K562 (cell line): ENCODE results near the gene ECPAS. TPM values are rescaled to one million over a fixed set of nuclear protein-coding genes. Genes with fewer than 3 reads are reported as not detected.

Experiments used
- ATAC-seq: fragments of 200-7000 bp; cut with Tn5 transposase; 3 replicates; pipeline ENCODE4 v1.9.1; 2020; ENCODE audit warnings: moderate library complexity
- BruUV-seq: library from RNA; stranded (reverse); fragments of 400-500 nt; replicated peaks from 2 replicates; lab custom pipeline; 2021; lab: Mats Ljungman, UMichigan
- CTCF ChIA-PET: fragments of 300-600 bp; formaldehyde crosslinking; extraction: SDS; loops from one replicate; lab custom pipeline; 2021; ENCODE audit warnings: low intra/inter-chr PET ratio; lab: Yijun Ruan, JAX
- POLR2A ChIA-PET: fragments of 300-600, 350-650 bp; sonication (Branson Sonifier 250); formaldehyde crosslinking; extraction: SDS; loops from one replicate; lab custom pipeline; 2021; ENCODE audit warnings: antibody characterized with exemption, inconsistent platforms; lab: Yijun Ruan, JAX
- DNase-seq, 4 experiments: peaks; one replicate each; pipeline versions ENCODE4 v3.0.0 to v3.0.0-alpha.2; 2011 to 2018; ENCODE audit warnings: low spot score in 3 of 4, mixed read lengths in 3 of 4; ENCODE audit errors: extremely low read depth in 1 of 4
- FAIRE-seq: peaks from 2 replicates; lab custom pipeline; 2011; peaks lifted over from hg19 to GRCh38; lab: Jason Lieb, UNC
- H2AFZ ChIP-seq: 2 replicates; pipeline ENCODE4 v1.6.0; 2011; ENCODE audit warnings: low read depth, low read length, control low read depth, inconsistent platforms
- H3K27ac ChIP-seq: fragments of 200-600 bp; 3 replicates; pipeline ENCODE4 v1.8.0; 2011; ENCODE audit warnings: low read depth, mild to moderate bottlenecking, control low read depth, inconsistent platforms, low read length, moderate library complexity, mixed read lengths; ENCODE audit errors: extremely low read depth
- H3K27me3 ChIP-seq, 2 experiments: fragments of 300-600 bp in 1 of 2; 2 replicates in 1 of 2; 3 replicates in 1 of 2; pipeline versions ENCODE4 v1.6.0 to v1.8.0; 2011; ENCODE audit warnings: inconsistent platforms in 2 of 2, low read length in 2 of 2, mild to moderate bottlenecking in 1 of 2, mixed read lengths in 1 of 2, moderate library complexity in 1 of 2; ENCODE audit not compliant: control insufficient read depth in 2 of 2, insufficient read depth in 2 of 2
- H3K36me3 ChIP-seq: fragments of 300-600 bp; 3 replicates; pipeline ENCODE4 v1.8.0; 2011; ENCODE audit warnings: mild to moderate bottlenecking, low read length, inconsistent platforms; ENCODE audit not compliant: control insufficient read depth, insufficient read depth
- H3K4me1 ChIP-seq, 2 experiments: fragments of 200-600 bp in 1 of 2; replicated peaks in 1 of 2; 2 replicates in 1 of 2; 3 replicates in 1 of 2; pipeline versions ENCODE4 v1.5.1 to v1.8.0; 2011; ENCODE audit warnings: inconsistent platforms in 2 of 2, low read length in 2 of 2, mild to moderate bottlenecking in 1 of 2, mixed read lengths in 1 of 2, moderate library complexity in 1 of 2; ENCODE audit not compliant: control insufficient read depth in 2 of 2, insufficient read depth in 2 of 2
- H3K4me2 ChIP-seq: 2 replicates; pipeline ENCODE4 v1.6.1; 2011; ENCODE audit warnings: low read length, control low read depth, inconsistent platforms, mixed read lengths; ENCODE audit not compliant: insufficient read depth
- H3K4me3 ChIP-seq: fragments of 200-600 bp; sonication (generic), shearing (Covaris generic); 2 replicates; pipeline ENCODE4 v1.5.1; 2016; ENCODE audit warnings: control low read depth, inconsistent platforms
- H3K79me2 ChIP-seq: fragments of 200-600 bp; 3 replicates; pipeline ENCODE4 v1.8.0; 2011; ENCODE audit warnings: low read length, inconsistent platforms; ENCODE audit not compliant: control insufficient read depth, insufficient read depth
- H3K9ac ChIP-seq, 2 experiments: 2 replicates each; pipeline versions ENCODE4 v1.6.0 to v1.6.1; 2011; ENCODE audit warnings: low read depth in 2 of 2, low read length in 2 of 2, control low read depth in 1 of 2, inconsistent platforms in 1 of 2, mild to moderate bottlenecking in 1 of 2, mixed read lengths in 1 of 2; ENCODE audit not compliant: insufficient read depth in 1 of 2
- H3K9me1 ChIP-seq: one replicate; pipeline ENCODE4 v1.6.0; 2011; ENCODE audit warnings: inconsistent platforms, mild to moderate bottlenecking, low read length, moderate library complexity; ENCODE audit not compliant: control insufficient read depth, insufficient read depth
- H3K9me3 ChIP-seq: replicated peaks from 2 replicates; pipeline ENCODE4 v1.5.1; 2011; ENCODE audit warnings: low read depth, low read length, inconsistent platforms; ENCODE audit not compliant: control insufficient read depth, insufficient read depth
- H4K20me1 ChIP-seq: replicated peaks from 2 replicates; pipeline ENCODE4 v1.6.1; 2011; ENCODE audit warnings: low read length, inconsistent platforms, mixed read lengths; ENCODE audit not compliant: control insufficient read depth, insufficient read depth
- EP400 ChIP-seq: fragments of 450-650 bp; IDR thresholded peaks from 2 replicates; pipeline ENCODE4 v1.6.1; 2017; ENCODE audit warnings: antibody characterized with exemption, mild to moderate bottlenecking, moderate library complexity
- FOXJ2 ChIP-seq: fragments of 200-800 bp; sonication (Bioruptor generic); IDR thresholded peaks from 2 replicates; pipeline ENCODE4 v1.6.1; 2016; ENCODE audit warnings: missing genetic modification characterization, missing compliant biosample characterization
- MEIS2 ChIP-seq: fragments of 450-650 bp; IDR thresholded peaks from 2 replicates; pipeline ENCODE4 v1.6.1; 2014; ENCODE audit warnings: mild to moderate bottlenecking; ENCODE audit not compliant: partially characterized antibody
- MXI1 ChIP-seq: IDR thresholded peaks from 2 replicates; pipeline ENCODE4 v1.6.1; 2011; ENCODE audit warnings: low read depth, mild to moderate bottlenecking, improper control_type of control experiment, low read length
- POLR3A ChIP-seq: IDR thresholded peaks from 2 replicates; pipeline ENCODE4 v1.6.1; 2011; ENCODE audit warnings: borderline replicate concordance, mild to moderate bottlenecking, moderate library complexity; ENCODE audit not compliant: insufficient read length, insufficient read depth; ENCODE audit errors: extremely low read depth
- TRIM24 ChIP-seq, 2 experiments: fragments of 450-650 bp; IDR thresholded peaks; 2 replicates each; pipeline ENCODE4 v1.6.1; 2016
- ZNF224 ChIP-seq: sonication (generic); formaldehyde crosslinking; IDR thresholded peaks from 2 replicates; pipeline ENCODE4 v1.8.0; 2022; ENCODE audit warnings: mild to moderate bottlenecking, missing genetic modification reagents
- ZNF507 ChIP-seq: conservative IDR thresholded peaks from 2 replicates; pipeline ENCODE4 v1.6.1; 2017; ENCODE audit warnings: missing genetic modification characterization, missing compliant biosample characterization
- ZNF717 ChIP-seq: fragments of 250-450 bp; sonication (Bioruptor Pico); IDR thresholded peaks from 2 replicates; pipeline ENCODE4 v1.5.0; 2021
- WGBS: fragments of 100-300 bp; shearing (Covaris generic); methylation state at CpG from one replicate; pipeline ENCODE4 v1.1.6; 2016; ENCODE audit warnings: low coverage, mixed read lengths; ENCODE audit not compliant: insufficient coverage; ENCODE audit errors: missing lambda C conversion rate; 5-methylcytosine and 5-hydroxymethylcytosine counted together
- in situ Hi-C: fragments of 300-500 bp; cut with MboI; formaldehyde crosslinking; loops from 4 replicates; pipeline ENCODE4 v1.15.0; 2018; ENCODE audit warnings: inconsistent platforms, mixed read lengths
- intact Hi-C: fragments of 100-400 bp; cut with micrococcal nuclease; formaldehyde crosslinking; loops from 2 replicates; pipeline ENCODE4 v1.14.2; 2022
- polyA plus RNA-seq, 8 experiments: library from polyadenylated mRNA; depleted of rRNA in 4 of 8; stranded (reverse) in 5 of 8; unstranded in 3 of 8; fragments of >200 nt; fragmentation: Nextera tagmentation in 2 of 8; fragmentation: Illumina TruSeq in 1 of 8; extraction: Ambion mirVana in 2 of 8; extraction: Trizol in 1 of 8; gene quantifications; 2 replicates each; pipeline versions ENCODE4 v1.2.1 to v1.2.3, GENCODE V29; 2011 to 2014; ENCODE audit warnings: inconsistent platforms in 1 of 8, missing spikeins in 1 of 8
- total RNA-seq, 7 experiments: library from RNA; depleted of rRNA in 6 of 7; stranded (reverse); fragments of >200 nt in 6 of 7; fragmentation: Illumina TruSeq in 2 of 7; extraction: Trizol in 2 of 7; gene quantifications; 2 replicates each; pipeline versions ENCODE4 v1.2.1 to v1.2.3, GENCODE V29; 2011 to 2021; ENCODE audit warnings: low replicate concordance in 1 of 7

The ECPAS gene
- total and polyA plus RNA-seq, 9 of the 15 experiments (the other 6 are each of a cell fraction or from before 2014, with no cell fraction given), result 14.5 to 90.9 (median 75.7) TPM

GRCh38 chr9:111450124-111450523 is 34.1 kb downstream of the ECPAS start:
- no TSS peak for BruUV-seq
- H3K79me2 ChIP-seq, result peaks cover 51% of the 10 kb centered on the region
- H3K36me3 ChIP-seq, result peaks cover 42% of the 10 kb centered on the region; the same call in 1 of the 3 replicates
- no peaks in the 10 kb centered on the region for H3K27me3 ChIP-seq
- H3K4me3 ChIP-seq, result no peak overlapping the region
- TF ChIP-seq ZNF717 (no peak), ZNF224 (CRISPR knock-in tag) (no peak), MEIS2 (no peak), TRIM24 (IDR thresholded peaks at IDR 0.05) (no peak), FOXJ2 (tag) (no peak), POLR3A (no peak), ZNF507 (tag) (no peak), EP400 (no peak), MXI1 (no peak)
- H3K9me3 ChIP-seq, result no peaks in the 10 kb centered on the region
- H3K27ac ChIP-seq, result no peak overlapping the region
- no peaks in the 10 kb centered on the region for H4K20me1 ChIP-seq
- ATAC-seq (no peak), FAIRE-seq (no peak), DNase-seq (no peak)
- intact Hi-C loops, result no loop called here
- no peaks in the 10 kb centered on the region for H3K9me1 ChIP-seq
- CTCF ChIA-PET, result no interaction called here
- POLR2A ChIA-PET, result no interaction called here
- H2AFZ ChIP-seq, result no peak overlapping the region
- in situ Hi-C loops, result no loop called here
- H3K4me1 ChIP-seq, result no peaks in the 10 kb centered on the region
- WGBS, result 78% methylated on average over 2 of the region's 2 CpGs
- no peak overlapping the region for H3K9ac ChIP-seq
- no peak overlapping the region for H3K4me2 ChIP-seq
